ENCODE results near the gene WDR74. TPM values are rescaled to one million over a fixed set of nuclear protein-coding genes. Genes with fewer than 3 reads are reported as not detected.
A peak's percentile ranks its signal among the peaks of the same experiment; 100 is the strongest.

Gene WDR74
- total RNA-seq, 2 donors from 2014 or later, result 44.5 to 46.1 TPM

DNA sequence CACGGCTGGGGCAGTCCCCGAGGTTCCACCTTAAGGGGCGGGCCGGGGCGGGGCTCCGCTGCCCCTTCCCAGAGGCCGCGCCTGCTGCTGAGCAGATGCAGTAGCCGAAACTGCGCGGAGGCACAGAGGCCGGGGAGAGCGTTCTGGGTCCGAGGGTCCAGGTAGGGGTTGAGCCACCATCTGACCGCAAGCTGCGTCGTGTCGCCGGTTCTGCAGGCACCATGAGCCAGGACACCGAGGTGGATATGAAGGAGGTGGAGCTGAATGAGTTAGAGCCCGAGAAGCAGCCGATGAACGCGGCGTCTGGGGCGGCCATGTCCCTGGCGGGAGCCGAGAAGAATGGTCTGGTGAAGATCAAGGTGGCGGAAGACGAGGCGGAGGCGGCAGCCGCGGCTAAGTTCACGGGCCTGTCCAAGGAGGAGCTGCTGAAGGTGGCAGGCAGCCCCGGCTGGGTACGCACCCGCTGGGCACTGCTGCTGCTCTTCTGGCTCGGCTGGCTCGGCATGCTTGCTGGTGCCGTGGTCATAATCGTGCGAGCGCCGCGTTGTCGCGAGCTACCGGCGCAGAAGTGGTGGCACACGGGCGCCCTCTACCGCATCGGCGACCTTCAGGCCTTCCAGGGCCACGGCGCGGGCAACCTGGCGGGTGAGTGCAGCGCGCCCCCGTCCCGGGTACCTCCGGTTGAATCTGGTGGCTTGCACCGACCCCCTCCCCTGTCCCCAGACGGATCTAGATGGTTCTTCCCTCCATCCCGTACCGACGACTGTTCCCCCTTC, 41.6 kb upstream of the WDR74 start, which contains the start of gene SLC3A2:
SLC3A2 (plus strand) TSS at position 94 of the 776 bp plus-strand sequence; CDS start at position 222, 128 bp downstream.
- Histone ChIP-seq H3K36me3 (peaks cover 0 to 23% of the 10 kb centered on the region in 2 donors), H3K4me1 (replicated peaks) (peaks cover 23% of the 10 kb centered on the region), H3K27ac (peak within 1 kb of the TSS; percentile 99 to 100), H3K9me3 (no peaks in the 10 kb centered on the region), H3K27me3 (replicated peaks; ENCODE audit: insufficient read depth) (no peaks in the 10 kb centered on the region), H3K4me3 (peak within 1 kb of the TSS; percentile 78 to 99)
- intact Hi-C loops (cut with DNase I), result loop anchor here (2.0 to 5.0 kb wide), 2 partner anchors 38 to 94 kb away; partner anchors contain the start of gene TMEM179B
- peak; percentile 95 for DNase-seq (ENCODE audit: low spot score)
- TF ChIP-seq POLR2A (IDR thresholded peaks at IDR 0.05) (peak; percentile 99), POLR2AphosphoS5 (IDR thresholded peaks at IDR 0.05) (peak; percentile 98)
- TF ChIP-seq, protein P1, sequence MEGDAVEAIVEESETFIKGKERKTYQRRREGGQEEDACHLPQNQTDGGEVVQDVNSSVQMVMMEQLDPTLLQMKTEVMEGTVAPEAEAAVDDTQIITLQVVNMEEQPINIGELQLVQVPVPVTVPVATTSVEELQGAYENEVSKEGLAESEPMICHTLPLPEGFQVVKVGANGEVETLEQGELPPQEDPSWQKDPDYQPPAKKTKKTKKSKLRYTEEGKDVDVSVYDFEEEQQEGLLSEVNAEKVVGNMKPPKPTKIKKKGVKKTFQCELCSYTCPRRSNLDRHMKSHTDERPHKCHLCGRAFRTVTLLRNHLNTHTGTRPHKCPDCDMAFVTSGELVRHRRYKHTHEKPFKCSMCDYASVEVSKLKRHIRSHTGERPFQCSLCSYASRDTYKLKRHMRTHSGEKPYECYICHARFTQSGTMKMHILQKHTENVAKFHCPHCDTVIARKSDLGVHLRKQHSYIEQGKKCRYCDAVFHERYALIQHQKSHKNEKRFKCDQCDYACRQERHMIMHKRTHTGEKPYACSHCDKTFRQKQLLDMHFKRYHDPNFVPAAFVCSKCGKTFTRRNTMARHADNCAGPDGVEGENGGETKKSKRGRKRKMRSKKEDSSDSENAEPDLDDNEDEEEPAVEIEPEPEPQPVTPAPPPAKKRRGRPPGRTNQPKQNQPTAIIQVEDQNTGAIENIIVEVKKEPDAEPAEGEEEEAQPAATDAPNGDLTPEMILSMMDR (IDR thresholded peaks at IDR 0.05), result peak; percentile 84 to 90 (median 88)
- under 1% methylated on average over 68 of the region's 69 CpGs for WGBS

DNA sequence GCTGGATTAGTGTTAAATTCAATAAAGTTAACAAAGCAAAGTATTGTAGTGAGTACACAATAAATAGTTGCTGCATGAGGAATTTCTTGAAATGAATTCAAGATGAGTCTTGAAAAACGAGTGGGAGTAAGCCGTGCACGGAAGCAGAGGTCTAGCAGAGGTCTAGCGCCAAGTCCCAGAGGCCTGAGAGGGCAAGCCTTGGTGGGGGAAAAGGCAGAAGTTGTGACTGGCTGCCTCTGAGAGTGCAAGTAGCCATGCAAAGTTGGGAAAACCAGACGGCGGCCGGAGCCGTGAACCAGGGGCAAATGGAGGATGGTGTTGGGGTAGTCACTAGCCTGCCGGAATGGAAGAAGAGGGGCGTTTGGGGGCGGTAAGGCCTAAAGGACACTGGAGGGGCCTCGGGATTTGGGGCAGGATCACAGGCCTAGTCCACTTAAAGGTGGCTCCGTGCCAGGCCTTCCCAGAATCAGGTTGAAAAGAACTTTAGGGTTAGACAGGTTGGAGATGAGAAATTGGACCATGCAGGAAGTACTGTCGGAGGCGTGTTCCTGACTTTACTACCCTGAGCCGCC, 40.9 kb upstream of the WDR74 start:
- peaks cover 23% of the 10 kb centered on the region for H3K4me1 ChIP-seq (replicated peaks)
- WGBS, result under 1% methylated on average over 16 of the region's 16 CpGs
- peak; percentile 37 for DNase-seq (ENCODE audit: low spot score)
- no peaks in the 10 kb centered on the region for H3K9me3 ChIP-seq
- TF ChIP-seq POLR2AphosphoS5 (IDR thresholded peaks at IDR 0.05) (no peak), POLR2A (IDR thresholded peaks at IDR 0.05) (no peak)
- TF ChIP-seq, protein P1 (IDR thresholded peaks at IDR 0.05), result no peak
- intact Hi-C loops (cut with DNase I), result loop anchor here (2.0 to 5.0 kb wide), 2 partner anchors 38 to 93 kb away; partner anchors contain the start of gene TMEM179B
- peaks cover 0 to 16% of the 10 kb centered on the region in 2 donors for H3K36me3 ChIP-seq
- peak overlapping the region; percentile 78 to 99 for H3K4me3 ChIP-seq
- peak overlapping the region; percentile 99 to 100 for H3K27ac ChIP-seq
- no peaks in the 10 kb centered on the region for H3K27me3 ChIP-seq (replicated peaks; ENCODE audit: insufficient read depth)

DNA sequence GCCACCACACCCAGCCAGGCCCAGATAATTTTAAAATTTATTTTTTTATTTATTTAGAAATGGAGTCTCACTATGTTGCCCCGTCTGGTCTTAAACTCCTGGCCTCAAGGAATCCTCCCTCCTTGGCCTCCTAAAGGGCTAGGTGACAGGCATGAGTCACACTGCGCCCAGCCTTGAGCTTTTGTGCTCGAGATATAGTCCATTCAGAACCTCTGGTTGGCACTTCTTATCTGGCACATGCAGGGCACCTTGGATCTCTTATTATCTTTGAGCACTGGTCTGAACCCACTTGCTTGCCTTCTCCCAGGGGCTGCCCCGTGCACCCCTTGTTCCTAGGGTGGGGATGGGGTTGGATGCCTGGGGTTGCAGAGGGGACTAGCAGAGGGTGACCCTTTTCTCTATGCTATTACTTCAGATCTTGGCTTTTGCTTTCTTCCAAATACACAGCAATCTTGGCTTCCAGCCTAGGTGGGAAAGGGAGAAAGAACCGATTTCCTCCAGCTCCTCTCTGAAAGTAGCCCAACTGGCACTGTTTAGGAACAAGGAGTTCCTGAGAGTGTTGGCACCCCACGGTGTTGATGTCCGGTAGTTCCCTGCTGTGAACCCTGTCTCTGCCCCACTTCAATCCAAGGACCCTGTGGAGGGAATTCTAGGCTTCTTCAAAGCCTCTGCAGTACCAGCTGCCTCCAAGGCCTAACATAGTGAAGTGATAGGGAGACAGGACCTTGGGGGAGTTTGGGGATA, 40.0 kb upstream of the WDR74 start:
- DNase-seq (ENCODE audit: low spot score), result peak; percentile 72
- peaks cover 23% of the 10 kb centered on the region for H3K4me1 ChIP-seq (replicated peaks)
- intact Hi-C loops (cut with DNase I), result no loop called here
- WGBS, result 32% methylated on average over 7 of the region's 7 CpGs
- no peaks in the 10 kb centered on the region for H3K9me3 ChIP-seq
- peaks cover 0 to 10% of the 10 kb centered on the region in 2 donors for H3K36me3 ChIP-seq
- H3K27me3 ChIP-seq (replicated peaks; ENCODE audit: insufficient read depth), result no peaks in the 10 kb centered on the region
- H3K27ac ChIP-seq, result peak overlapping the region; percentile 99 to 100
- H3K4me3 ChIP-seq, result peak overlapping the region in 1 of 2 donors; percentile 78
- TF ChIP-seq POLR2A (IDR thresholded peaks at IDR 0.05) (no peak), POLR2AphosphoS5 (IDR thresholded peaks at IDR 0.05) (peak; percentile 51)
- TF ChIP-seq, protein P1 (IDR thresholded peaks at IDR 0.05), result no peak

DNA sequence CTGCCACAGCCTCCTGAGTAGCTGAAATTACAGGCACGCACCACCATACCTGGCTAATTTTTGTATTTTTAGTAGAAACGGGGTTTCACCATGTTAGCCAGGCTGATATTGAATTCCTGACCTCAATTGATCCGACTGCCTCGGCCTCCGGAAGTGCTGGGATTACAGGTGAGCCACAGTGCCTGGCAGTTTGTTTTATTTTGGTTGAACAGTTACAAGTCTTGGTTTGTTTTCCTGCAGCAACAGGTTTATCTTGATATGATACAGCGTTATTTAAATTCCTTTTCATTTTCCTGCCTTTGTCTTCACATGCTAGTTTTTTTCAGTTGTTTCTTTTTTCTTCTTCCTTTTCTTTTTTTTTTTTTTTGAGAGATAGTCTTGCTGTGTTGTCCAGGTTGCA, 37.3 kb upstream of the WDR74 start:
- 64% methylated on average over 6 of the region's 6 CpGs for WGBS
- DNase-seq (ENCODE audit: low spot score), result no peak
- Histone ChIP-seq H3K27ac (peak overlapping the region; percentile 15 to 47), H3K4me3 (no peak overlapping the region), H3K4me1 (replicated peaks) (peaks cover 16% of the 10 kb centered on the region), H3K27me3 (replicated peaks; ENCODE audit: insufficient read depth) (no peaks in the 10 kb centered on the region), H3K36me3 (no peaks in the 10 kb centered on the region), H3K9me3 (no peaks in the 10 kb centered on the region)
- intact Hi-C loops (cut with DNase I), result no loop called here
- TF ChIP-seq POLR2AphosphoS5 (IDR thresholded peaks at IDR 0.05), result peak; percentile 63
- TF ChIP-seq POLR2A (IDR thresholded peaks at IDR 0.05), result no peak
